DND-41 (cell line): ENCODE measurements around the gene GOLIM4.

Source experiments
- ATAC-seq: fragments of 200-7000 bp; cut with Tn5 transposase; 3 replicates; pipeline ENCODE4 v1.9.1; 2021; ENCODE audit warnings: low read depth; ENCODE audit not compliant: insufficient read depth
- DNase-seq: peaks from one replicate; pipeline ENCODE4 v3.0.0-alpha.2; 2020
- H2AFZ ChIP-seq: 2 replicates; pipeline ENCODE4 v1.6.0; 2012; ENCODE audit warnings: low read depth, low read length
- H3K27ac ChIP-seq: 2 replicates; pipeline ENCODE4 v1.5.1; 2012; ENCODE audit warnings: low read length, inconsistent platforms
- H3K27me3 ChIP-seq: fragments of 200-600 bp; sonication (generic); 2 replicates; pipeline ENCODE4 v1.6.0; 2012; ENCODE audit warnings: low read length, mild to moderate bottlenecking, inconsistent platforms; ENCODE audit not compliant: insufficient read depth, poor library complexity
- H3K36me3 ChIP-seq: 2 replicates; pipeline ENCODE4 v1.5.1; 2012; ENCODE audit warnings: low read length, inconsistent platforms; ENCODE audit not compliant: insufficient read depth
- H3K4me1 ChIP-seq: 2 replicates; pipeline ENCODE4 v1.5.1; 2012; ENCODE audit warnings: mild to moderate bottlenecking, low read length; ENCODE audit not compliant: insufficient read depth
- H3K4me2 ChIP-seq: 2 replicates; pipeline ENCODE4 v1.6.0; 2012; ENCODE audit warnings: mild to moderate bottlenecking, moderate library complexity, low read length, inconsistent platforms; ENCODE audit not compliant: insufficient read depth
- H3K4me3 ChIP-seq, 2 experiments: fragments of 200-600 bp in 1 of 2; shearing (Covaris generic) in 1 of 2; 2 replicates each; pipeline ENCODE4 v1.5.1; 2012 to 2016; ENCODE audit warnings: inconsistent platforms in 2 of 2, low read length in 2 of 2, mild to moderate bottlenecking in 2 of 2, low read depth in 1 of 2, moderate library complexity in 1 of 2
- H3K79me2 ChIP-seq: 2 replicates; pipeline ENCODE4 v1.6.0; 2012; ENCODE audit warnings: low read length, inconsistent platforms; ENCODE audit not compliant: insufficient read depth
- H3K9ac ChIP-seq: 2 replicates; pipeline ENCODE4 v1.6.0; 2012; ENCODE audit warnings: low read depth, mild to moderate bottlenecking, inconsistent platforms, low read length, moderate library complexity
- H3K9me3 ChIP-seq: 2 replicates; pipeline ENCODE4 v1.5.1; 2012; ENCODE audit warnings: low read length, moderate library complexity, mild to moderate bottlenecking, inconsistent platforms; ENCODE audit not compliant: insufficient read depth, severe bottlenecking
- H4K20me1 ChIP-seq: 2 replicates; pipeline ENCODE4 v1.6.0; 2012; ENCODE audit warnings: low read length; ENCODE audit not compliant: insufficient read depth
- EZH2 ChIP-seq: IDR thresholded peaks from 3 replicates; pipeline ENCODE4 v1.6.1; 2012; ENCODE audit warnings: borderline replicate concordance, low read depth, mild to moderate bottlenecking, moderate library complexity, low read length, inconsistent platforms; ENCODE audit not compliant: severe bottlenecking
- TF ChIP-seq, protein P1 (sequence below): IDR thresholded peaks from 2 replicates; pipeline ENCODE4 v1.5.1; 2012; ENCODE audit warnings: borderline replicate concordance, low read length, moderate library complexity, mild to moderate bottlenecking; ENCODE audit not compliant: poor library complexity, severe bottlenecking; ENCODE audit errors: extremely low read depth

GOLIM4 gene

DNA sequence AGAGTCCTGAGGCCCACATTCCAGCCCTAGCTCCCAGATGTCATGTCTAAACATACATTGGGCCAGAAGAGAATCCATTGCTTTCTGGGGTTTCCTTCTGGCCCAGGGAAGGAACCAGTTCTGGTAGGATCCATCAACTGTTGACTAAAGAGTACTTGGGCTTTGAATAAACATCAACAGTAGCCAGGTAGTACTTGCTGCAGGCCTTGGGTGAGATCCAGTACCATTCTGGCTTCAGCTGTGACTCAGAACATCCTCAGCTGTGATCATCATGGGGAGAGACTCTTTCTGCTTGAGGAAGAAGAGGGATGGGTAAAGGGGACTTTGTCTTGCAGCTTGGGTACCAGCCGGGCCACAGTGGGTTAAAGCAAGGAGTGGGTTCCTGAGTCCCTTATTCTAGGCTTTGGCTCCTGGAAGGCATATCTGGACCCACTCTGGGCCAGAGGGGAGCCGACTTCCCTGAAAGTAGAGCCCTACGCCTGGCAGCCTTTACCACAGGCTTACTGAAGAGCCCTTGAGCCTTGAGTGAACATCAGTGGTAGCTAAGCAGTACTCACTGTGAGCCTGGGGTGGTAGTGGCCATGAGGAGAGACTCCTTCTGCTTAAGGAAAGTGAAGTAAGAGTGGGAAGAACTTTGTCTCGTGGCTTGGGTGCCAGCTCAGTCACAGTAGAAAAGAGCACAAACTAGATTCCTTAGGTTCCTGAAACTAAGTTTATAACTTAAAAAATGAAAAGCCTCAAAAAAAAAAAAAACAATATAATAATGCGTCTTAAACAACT is 128.3 kb downstream of the GOLIM4 start:
- DNase-seq: no peak
- Histone ChIP-seq H3K4me3 (no peak overlapping the region), H3K9ac (no peak overlapping the region), H3K4me2 (no peak overlapping the region), H3K9me3 (no peaks in the 10 kb centered on the region), H3K36me3 (no peaks in the 10 kb centered on the region), H3K79me2 (no peaks in the 10 kb centered on the region), H3K4me1 (no peaks in the 10 kb centered on the region), H3K27me3 (no peaks in the 10 kb centered on the region), H3K27ac (no peak overlapping the region), H4K20me1 (no peaks in the 10 kb centered on the region), H2AFZ (no peak overlapping the region)
- TF ChIP-seq EZH2: no peak
- TF ChIP-seq, protein P1, sequence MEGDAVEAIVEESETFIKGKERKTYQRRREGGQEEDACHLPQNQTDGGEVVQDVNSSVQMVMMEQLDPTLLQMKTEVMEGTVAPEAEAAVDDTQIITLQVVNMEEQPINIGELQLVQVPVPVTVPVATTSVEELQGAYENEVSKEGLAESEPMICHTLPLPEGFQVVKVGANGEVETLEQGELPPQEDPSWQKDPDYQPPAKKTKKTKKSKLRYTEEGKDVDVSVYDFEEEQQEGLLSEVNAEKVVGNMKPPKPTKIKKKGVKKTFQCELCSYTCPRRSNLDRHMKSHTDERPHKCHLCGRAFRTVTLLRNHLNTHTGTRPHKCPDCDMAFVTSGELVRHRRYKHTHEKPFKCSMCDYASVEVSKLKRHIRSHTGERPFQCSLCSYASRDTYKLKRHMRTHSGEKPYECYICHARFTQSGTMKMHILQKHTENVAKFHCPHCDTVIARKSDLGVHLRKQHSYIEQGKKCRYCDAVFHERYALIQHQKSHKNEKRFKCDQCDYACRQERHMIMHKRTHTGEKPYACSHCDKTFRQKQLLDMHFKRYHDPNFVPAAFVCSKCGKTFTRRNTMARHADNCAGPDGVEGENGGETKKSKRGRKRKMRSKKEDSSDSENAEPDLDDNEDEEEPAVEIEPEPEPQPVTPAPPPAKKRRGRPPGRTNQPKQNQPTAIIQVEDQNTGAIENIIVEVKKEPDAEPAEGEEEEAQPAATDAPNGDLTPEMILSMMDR: no peak
- no peak for ATAC-seq
